ENCODE data around the gene ACOX1.

Gene ACOX1

DNA sequence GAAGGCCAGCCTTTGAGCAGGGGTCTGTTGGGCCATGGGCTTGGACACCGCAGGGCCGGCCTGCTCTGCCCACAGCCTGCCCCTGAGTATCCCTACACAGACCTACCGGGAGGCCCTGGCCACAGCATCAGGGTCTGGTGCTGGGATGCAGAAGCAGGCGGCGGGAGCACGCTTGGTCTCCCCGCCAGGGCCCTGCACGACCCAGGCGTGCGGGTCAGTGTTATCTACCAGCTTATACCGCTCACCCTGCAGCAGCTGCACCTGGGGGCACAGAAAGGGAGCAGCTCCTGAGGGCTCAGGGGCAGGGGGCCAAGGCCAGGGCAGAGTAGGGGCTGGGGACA is 39.3 kb upstream of the ACOX1 start:
- Histone ChIP-seq H3K27me3 (replicated peaks) (no peaks in the 10 kb centered on the region), H3K4me3 (ENCODE audit: low read depth, low read length) (no peak overlapping the region), H3K36me3 (replicated peaks) (no peaks in the 10 kb centered on the region), H3K27ac (no peak overlapping the region)
- no peak for DNase-seq
- in situ Hi-C loops (cut with HindIII; ENCODE audit: low pct_ligation_motif_present, low sequenced_read_pairs): no loop called here
- TF ChIP-seq, protein P1, sequence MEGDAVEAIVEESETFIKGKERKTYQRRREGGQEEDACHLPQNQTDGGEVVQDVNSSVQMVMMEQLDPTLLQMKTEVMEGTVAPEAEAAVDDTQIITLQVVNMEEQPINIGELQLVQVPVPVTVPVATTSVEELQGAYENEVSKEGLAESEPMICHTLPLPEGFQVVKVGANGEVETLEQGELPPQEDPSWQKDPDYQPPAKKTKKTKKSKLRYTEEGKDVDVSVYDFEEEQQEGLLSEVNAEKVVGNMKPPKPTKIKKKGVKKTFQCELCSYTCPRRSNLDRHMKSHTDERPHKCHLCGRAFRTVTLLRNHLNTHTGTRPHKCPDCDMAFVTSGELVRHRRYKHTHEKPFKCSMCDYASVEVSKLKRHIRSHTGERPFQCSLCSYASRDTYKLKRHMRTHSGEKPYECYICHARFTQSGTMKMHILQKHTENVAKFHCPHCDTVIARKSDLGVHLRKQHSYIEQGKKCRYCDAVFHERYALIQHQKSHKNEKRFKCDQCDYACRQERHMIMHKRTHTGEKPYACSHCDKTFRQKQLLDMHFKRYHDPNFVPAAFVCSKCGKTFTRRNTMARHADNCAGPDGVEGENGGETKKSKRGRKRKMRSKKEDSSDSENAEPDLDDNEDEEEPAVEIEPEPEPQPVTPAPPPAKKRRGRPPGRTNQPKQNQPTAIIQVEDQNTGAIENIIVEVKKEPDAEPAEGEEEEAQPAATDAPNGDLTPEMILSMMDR (IDR thresholded peaks at IDR 0.05; ENCODE audit: low read depth, low read length, missing control alignments): no peak

DNA sequence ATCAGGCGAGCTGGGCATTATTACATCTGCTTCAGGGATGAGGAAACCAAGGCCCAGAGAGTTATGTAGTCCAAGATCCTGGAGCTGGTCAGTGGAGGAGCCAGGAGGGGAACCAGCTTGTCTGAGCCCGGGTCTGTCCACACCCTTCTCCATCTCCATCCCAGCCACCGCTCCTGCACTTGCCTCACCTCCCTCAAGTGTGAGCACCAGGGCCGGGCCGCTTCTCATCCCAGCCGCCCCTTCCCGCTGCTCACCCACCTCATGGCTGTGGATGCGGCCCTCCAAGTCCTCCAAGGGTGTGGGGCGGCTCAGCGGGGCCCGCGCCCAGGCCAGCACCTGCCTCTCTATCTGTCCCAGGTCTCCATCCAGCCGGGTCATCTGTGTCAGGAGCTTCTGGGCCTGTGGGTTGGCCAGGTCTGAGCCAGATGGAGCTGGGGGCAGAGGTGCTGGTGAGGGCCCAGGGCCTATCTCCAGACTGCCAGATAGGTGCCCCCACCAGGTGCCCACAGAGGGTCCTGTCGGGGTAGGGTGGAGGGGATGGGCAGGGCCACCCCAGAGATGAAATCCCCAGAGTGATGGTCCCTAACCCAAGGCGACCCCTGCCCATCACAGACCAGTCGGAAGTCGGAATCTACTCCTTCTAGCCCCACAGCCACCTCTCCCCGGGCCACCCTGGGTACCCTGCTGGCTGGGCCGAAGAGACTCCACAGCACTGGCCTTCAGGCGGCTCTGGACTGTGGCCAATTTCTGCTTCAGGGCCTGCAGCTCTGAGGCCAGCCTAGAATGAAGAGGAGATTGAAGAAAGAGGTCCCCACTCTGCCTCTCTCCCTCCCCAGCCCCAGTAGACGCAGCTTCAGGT is 38.7 kb upstream of the ACOX1 start:
- DNase-seq: no peak
- TF ChIP-seq, protein P1 (IDR thresholded peaks at IDR 0.05; ENCODE audit: low read depth, low read length, missing control alignments): no peak
- no peaks in the 10 kb centered on the region for H3K27me3 ChIP-seq (replicated peaks)
- H3K4me3 ChIP-seq (ENCODE audit: low read depth, low read length): no peak overlapping the region
- H3K36me3 ChIP-seq (replicated peaks): no peaks in the 10 kb centered on the region
- H3K27ac ChIP-seq: no peak overlapping the region
- in situ Hi-C loops (cut with HindIII; ENCODE audit: low pct_ligation_motif_present, low sequenced_read_pairs): no loop called here

DNA sequence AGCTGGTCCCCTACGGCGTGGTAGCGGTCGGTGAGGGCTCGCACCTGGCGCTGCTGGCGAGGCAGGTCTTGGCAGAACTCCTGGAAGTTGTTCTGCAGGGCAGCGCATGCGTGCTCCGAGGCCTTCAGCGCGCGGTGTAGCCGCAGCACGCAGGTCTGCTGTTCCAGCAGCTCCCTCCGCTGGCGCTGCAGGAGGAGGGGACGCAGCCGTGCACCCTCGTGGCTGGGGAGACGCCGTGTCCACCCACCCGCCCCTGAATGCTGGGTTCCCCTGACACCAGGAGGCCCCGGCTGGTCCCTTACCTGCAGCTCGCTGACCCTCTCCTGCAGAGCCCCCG is 35.9 kb upstream of the ACOX1 start:
- no peak for DNase-seq
- TF ChIP-seq, protein P1 (IDR thresholded peaks at IDR 0.05; ENCODE audit: low read depth, low read length, missing control alignments): no peak
- Histone ChIP-seq H3K27ac (no peak overlapping the region), H3K27me3 (replicated peaks) (no peaks in the 10 kb centered on the region), H3K4me3 (ENCODE audit: low read depth, low read length) (no peak overlapping the region), H3K36me3 (replicated peaks) (no peaks in the 10 kb centered on the region)
- in situ Hi-C loops (cut with HindIII; ENCODE audit: low pct_ligation_motif_present, low sequenced_read_pairs): no loop called here

DNA sequence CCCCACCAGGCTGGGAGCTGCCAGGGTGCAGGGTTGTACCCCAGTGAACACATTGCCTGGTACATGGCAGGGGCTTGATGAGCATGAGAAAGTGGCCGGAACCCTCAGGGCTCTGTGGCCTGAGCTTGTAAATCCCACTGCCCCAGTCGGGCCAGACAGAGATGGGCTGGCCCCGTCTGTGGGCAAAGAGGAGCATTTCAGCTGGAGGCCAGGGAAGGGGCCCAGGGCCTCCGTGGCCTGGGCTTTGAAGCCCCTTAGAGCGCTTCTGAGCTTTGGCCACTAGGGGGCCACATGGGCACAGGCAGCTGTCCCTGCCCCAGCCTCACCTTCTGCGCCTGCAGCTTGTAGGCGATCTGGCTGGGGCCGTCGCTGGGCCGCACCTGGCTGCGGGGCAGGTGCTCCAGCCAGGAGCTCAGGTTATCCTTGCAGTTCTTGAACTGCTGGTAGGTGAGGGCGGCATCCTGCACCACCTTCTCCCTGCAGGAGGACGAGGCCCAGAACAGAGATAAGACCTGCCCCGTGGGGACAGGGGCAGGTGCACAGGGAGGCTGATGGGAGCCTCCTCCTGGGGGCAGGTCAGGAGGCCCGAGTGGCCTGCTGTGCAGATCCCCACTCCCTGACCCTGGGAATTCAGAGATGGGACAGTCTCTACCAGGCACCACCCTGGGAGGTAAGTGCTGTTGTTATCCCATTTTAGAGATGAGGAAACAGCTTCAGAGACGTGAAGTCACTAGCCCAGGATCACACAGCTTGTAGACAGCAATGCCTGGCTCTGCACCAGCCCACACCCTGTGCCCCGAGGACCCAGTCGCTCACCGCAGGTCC is 35.3 kb upstream of the ACOX1 start:
- no peaks in the 10 kb centered on the region for H3K36me3 ChIP-seq (replicated peaks)
- in situ Hi-C loops (cut with HindIII; ENCODE audit: low pct_ligation_motif_present, low sequenced_read_pairs): no loop called here
- no peaks in the 10 kb centered on the region for H3K27me3 ChIP-seq (replicated peaks)
- DNase-seq: peak; percentile 28
- no peak overlapping the region for H3K27ac ChIP-seq
- TF ChIP-seq, protein P1 (IDR thresholded peaks at IDR 0.05; ENCODE audit: low read depth, low read length, missing control alignments): peak; percentile 97
- no peak overlapping the region for H3K4me3 ChIP-seq (ENCODE audit: low read depth, low read length)

DNA sequence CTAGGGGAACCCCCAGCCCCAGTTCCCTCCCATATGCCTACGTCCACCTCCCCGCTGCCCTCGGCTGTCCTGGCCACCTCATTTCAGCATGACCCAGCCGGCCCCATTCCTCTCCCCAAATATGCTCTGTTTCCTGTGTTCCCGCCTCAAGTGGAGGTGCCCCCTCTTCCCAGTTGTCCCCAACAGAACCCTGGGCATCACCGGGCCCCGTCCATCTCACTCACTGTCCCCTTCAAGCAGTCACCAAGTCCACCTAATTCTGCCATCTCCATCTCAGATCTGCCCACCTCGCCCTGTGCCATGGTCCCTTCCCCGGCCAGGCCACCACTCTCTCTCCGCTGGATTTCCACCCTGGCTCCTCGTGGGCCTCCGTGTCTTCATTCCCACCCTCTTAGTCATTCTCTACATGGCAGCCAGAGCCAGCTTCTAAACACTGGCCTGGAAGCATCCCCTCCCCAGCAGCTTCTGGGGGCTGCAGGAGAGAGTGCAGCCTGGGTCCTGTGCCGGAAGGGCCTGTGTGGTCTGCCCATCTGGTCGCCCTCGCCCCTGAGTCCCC is 34.5 kb upstream of the ACOX1 start:
- in situ Hi-C loops (cut with HindIII; ENCODE audit: low pct_ligation_motif_present, low sequenced_read_pairs): no loop called here
- Histone ChIP-seq H3K36me3 (replicated peaks) (no peaks in the 10 kb centered on the region), H3K4me3 (ENCODE audit: low read depth, low read length) (no peak overlapping the region), H3K27me3 (replicated peaks) (no peaks in the 10 kb centered on the region), H3K27ac (no peak overlapping the region)
- TF ChIP-seq, protein P1 (IDR thresholded peaks at IDR 0.05; ENCODE audit: low read depth, low read length, missing control alignments): no peak
- DNase-seq: no peak
